Skeletal muscle satellite cell (primary cell): ENCODE measurements around the gene IGFBP1.

Experiments used
- H3K27me3 ChIP-seq: 2 replicates; pipeline ENCODE4 v1.7.0; 2013; ENCODE audit warnings: low read length; ENCODE audit not compliant: control insufficient read depth, insufficient read depth
- H3K36me3 ChIP-seq: 2 replicates; pipeline ENCODE4 v1.7.0; 2013; ENCODE audit warnings: mild to moderate bottlenecking, control low read depth, low read length; ENCODE audit not compliant: insufficient read depth
- H3K4me1 ChIP-seq: 2 replicates; pipeline ENCODE4 v1.7.0; 2013; ENCODE audit warnings: low read length; ENCODE audit not compliant: control insufficient read depth, insufficient read depth
- H3K4me2 ChIP-seq: 2 replicates; pipeline ENCODE4 v1.7.0; 2013; ENCODE audit warnings: mild to moderate bottlenecking, low read length
- H3K4me3 ChIP-seq: 2 replicates; pipeline ENCODE4 v1.7.0; 2013; ENCODE audit warnings: low read length
- H3K9ac ChIP-seq: 2 replicates; pipeline ENCODE4 v1.7.0; 2013; ENCODE audit warnings: mild to moderate bottlenecking, low read depth, low read length, moderate library complexity
- H3K9me3 ChIP-seq: replicated peaks from 2 replicates; pipeline ENCODE4 v1.7.0; 2013; ENCODE audit warnings: mild to moderate bottlenecking, control low read depth, low read length

Gene IGFBP1

GRCh38 chr7:45882465-45882810 lies 5.8 kb upstream of the IGFBP1 start:
- peak overlapping the region; percentile 15 for H3K4me2 ChIP-seq
- H3K27me3 ChIP-seq, result no peaks in the 10 kb centered on the region
- no peaks in the 10 kb centered on the region for H3K36me3 ChIP-seq
- no peaks in the 10 kb centered on the region for H3K9me3 ChIP-seq
- H3K4me1 ChIP-seq, result peaks cover 50% of the 10 kb centered on the region
- no peak overlapping the region for H3K9ac ChIP-seq
- no peak overlapping the region for H3K4me3 ChIP-seq

DNA sequence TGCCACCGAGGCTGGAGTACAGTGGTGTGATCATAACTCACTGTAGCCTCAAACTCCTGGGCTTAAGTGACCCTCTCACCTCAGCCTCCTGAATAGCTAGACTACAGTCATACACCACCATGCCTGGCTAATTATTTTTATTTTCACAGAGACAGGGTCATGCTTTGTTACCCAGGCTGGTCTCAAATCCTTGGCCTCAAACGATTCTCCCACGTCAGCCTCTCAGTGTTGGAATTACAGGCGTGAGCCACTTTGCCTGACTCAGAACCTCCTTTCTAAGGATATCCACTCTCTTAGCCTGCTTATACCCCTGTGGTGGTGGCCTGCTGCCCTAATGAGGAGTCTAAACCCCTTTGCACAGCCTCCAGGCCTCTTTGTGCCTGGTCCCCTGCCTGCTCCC lies 4.2 kb upstream of the IGFBP1 start:
- Histone ChIP-seq H3K9me3 (no peaks in the 10 kb centered on the region), H3K27me3 (no peaks in the 10 kb centered on the region), H3K36me3 (no peaks in the 10 kb centered on the region), H3K4me2 (no peak overlapping the region), H3K9ac (no peak overlapping the region), H3K4me3 (no peak overlapping the region), H3K4me1 (peaks cover 64% of the 10 kb centered on the region)

DNA sequence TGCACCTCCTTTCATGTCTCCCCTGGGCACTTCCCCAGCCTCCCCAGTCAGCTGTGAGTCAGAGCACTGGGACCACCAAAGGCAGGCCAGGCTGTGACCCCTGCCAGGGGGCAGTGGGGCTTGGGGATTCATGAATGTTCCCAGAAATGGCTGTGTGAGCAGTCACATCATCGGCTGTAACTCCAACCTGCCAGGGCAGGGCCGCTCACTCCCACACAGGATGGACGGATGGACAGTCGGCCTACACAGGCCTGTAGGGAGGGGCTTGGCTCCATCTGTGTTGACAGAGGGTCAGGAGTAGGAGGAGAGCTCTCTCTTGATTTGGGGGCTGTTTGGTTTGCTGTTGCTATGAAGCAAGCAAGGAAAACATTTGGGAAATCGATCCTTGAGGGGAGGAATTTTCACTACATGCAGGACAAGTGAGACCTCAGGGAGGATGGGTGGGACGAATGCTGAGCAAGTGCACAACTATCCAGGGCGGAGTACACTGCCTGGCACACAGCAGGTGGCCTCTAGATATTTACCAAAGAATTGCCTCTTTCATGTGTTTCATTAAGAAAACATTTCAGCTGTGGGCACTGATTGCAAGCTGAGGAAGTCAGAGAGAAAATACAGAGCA lies 2.9 kb upstream of the IGFBP1 start:
- Histone ChIP-seq H3K4me1 (peaks cover 70% of the 10 kb centered on the region), H3K9me3 (no peaks in the 10 kb centered on the region), H3K4me3 (peak overlapping the region; percentile 2), H3K9ac (peak overlapping the region; percentile 61), H3K27me3 (no peaks in the 10 kb centered on the region), H3K4me2 (peak overlapping the region; percentile 51), H3K36me3 (no peaks in the 10 kb centered on the region)

GRCh38 chr7:45886931-45887667 lies 1.2 kb upstream of the IGFBP1 start:
- Histone ChIP-seq H3K4me3 (no peak overlapping the region), H3K9ac (no peak overlapping the region), H3K9me3 (no peaks in the 10 kb centered on the region), H3K4me1 (peaks cover 60% of the 10 kb centered on the region), H3K4me2 (no peak overlapping the region), H3K27me3 (no peaks in the 10 kb centered on the region), H3K36me3 (no peaks in the 10 kb centered on the region)

GRCh38 chr7:45888993-45889366 lies 692 bp downstream of the IGFBP1 start:
- peaks cover 52% of the 10 kb centered on the region for H3K4me1 ChIP-seq
- no peaks in the 10 kb centered on the region for H3K36me3 ChIP-seq
- H3K9ac ChIP-seq, result no peak overlapping the region
- H3K27me3 ChIP-seq, result no peaks in the 10 kb centered on the region
- H3K9me3 ChIP-seq, result no peaks in the 10 kb centered on the region
- H3K4me3 ChIP-seq, result peak overlapping the region; percentile 70
- H3K4me2 ChIP-seq, result peak overlapping the region; percentile 88

DNA sequence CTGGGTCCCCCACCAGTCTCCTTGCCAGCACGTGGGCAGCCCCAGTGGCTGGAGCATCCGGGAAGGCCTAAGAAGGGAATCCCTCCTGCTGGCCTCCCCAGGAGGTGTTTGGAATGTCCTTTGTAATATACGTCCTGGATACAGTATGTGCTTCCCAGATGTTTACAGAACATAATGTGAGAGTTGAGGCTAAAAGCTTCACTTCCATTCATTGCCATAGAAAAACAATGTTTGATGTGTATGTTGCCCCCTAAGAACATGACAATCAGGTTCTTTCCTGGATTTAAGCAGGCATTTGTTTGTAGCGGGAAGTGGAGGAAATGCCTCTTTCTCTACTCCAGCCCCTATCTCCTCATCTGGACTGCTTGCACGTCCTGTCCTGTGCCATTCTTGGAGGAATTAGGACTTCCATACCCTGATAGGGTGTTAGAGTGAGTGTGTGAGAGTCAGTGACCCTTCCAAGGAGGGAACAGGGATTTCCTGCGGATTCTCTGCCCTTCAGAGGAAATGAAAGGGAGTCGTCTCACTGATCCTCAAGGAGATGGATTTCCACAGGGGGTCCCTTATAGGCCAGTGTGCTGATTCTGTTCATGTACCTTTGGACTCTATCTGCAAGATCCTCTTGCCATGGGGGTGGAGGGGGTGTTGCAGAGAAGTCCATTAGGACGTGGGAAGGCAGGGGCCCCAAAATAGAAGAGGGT lies 1.2 kb downstream of the IGFBP1 start:
- H3K27me3 ChIP-seq, result no peaks in the 10 kb centered on the region
- no peak overlapping the region for H3K9ac ChIP-seq
- H3K36me3 ChIP-seq, result no peaks in the 10 kb centered on the region

DNA sequence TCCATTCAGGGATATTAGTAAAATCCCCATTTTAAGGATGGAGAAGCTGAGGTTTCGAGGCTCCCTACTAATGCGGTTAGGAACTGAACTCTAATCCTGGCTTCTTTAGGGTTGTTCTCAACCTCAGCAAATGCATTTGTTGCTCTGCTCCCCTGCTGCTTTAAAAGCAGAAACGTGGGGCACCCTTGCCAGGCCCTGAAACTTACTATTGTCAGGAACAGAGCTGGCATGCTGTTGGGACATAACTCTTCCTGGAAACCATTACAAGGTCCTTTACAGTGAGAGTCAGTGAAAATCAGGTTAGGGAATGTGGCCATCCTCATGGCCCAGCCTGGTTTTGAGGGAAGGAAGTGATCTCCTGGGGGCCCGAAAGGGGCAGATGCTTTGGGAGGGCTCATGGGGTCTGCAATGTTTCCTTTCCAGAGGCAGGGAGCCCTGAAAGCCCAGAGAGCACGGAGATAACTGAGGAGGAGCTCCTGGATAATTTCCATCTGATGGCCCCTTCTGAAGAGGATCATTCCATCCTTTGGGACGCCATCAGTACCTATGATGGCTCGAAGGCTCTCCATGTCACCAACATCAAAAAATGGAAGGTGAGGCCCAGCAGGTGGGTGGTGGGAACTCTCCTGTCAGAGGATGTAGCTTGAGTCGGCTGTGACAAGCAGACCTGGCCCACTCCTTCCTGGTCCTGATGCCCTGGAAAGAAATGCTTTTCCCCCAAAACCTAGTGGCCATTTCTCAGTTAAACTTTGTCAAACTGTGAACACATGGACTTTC lies 2.0 kb downstream of the IGFBP1 start:
- H3K9ac ChIP-seq, result no peak overlapping the region
- H3K36me3 ChIP-seq, result no peaks in the 10 kb centered on the region
- H3K9me3 ChIP-seq, result no peaks in the 10 kb centered on the region
- no peaks in the 10 kb centered on the region for H3K27me3 ChIP-seq
- peaks cover 41% of the 10 kb centered on the region for H3K4me1 ChIP-seq
- H3K4me2 ChIP-seq, result no peak overlapping the region
- H3K4me3 ChIP-seq, result no peak overlapping the region

More for the DNA sequence above, 1.2 kb downstream of the IGFBP1 start:
- Histone ChIP-seq H3K9me3 (no peaks in the 10 kb centered on the region), H3K4me3 (peak overlapping the region; percentile 70), H3K4me1 (peaks cover 49% of the 10 kb centered on the region), H3K4me2 (peak overlapping the region; percentile 88)

DNA sequence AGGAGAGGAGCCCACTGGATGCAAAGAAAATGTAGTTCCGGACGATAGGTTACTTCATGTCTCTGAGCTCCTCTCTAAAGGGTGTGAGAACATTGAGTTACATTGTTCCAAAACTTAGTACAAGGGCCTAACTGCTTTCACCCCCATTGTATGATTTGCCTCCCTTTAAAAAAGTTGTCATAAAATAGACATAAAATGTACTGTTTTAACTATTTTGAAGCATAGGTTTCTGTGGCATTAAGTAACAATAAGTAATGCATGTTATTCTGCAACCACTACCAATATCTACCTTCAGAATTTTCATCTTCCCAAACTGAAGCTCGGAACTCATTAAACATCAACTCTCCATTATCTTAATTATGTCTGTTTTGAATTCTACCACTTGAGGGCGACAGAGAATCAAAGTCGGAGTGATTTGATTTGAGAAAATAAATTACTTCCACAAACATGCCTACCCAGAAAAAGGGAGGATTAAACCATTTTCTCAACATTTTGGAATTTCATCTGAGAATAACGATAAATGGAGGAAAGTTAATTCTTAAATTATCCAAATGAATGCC lies 2.7 kb downstream of the IGFBP1 start:
- peaks cover 34% of the 10 kb centered on the region for H3K4me1 ChIP-seq
- H3K9me3 ChIP-seq, result no peaks in the 10 kb centered on the region
- no peaks in the 10 kb centered on the region for H3K27me3 ChIP-seq
- H3K9ac ChIP-seq, result no peak overlapping the region
- no peak overlapping the region for H3K4me3 ChIP-seq
- no peak overlapping the region for H3K4me2 ChIP-seq
- no peaks in the 10 kb centered on the region for H3K36me3 ChIP-seq

DNA sequence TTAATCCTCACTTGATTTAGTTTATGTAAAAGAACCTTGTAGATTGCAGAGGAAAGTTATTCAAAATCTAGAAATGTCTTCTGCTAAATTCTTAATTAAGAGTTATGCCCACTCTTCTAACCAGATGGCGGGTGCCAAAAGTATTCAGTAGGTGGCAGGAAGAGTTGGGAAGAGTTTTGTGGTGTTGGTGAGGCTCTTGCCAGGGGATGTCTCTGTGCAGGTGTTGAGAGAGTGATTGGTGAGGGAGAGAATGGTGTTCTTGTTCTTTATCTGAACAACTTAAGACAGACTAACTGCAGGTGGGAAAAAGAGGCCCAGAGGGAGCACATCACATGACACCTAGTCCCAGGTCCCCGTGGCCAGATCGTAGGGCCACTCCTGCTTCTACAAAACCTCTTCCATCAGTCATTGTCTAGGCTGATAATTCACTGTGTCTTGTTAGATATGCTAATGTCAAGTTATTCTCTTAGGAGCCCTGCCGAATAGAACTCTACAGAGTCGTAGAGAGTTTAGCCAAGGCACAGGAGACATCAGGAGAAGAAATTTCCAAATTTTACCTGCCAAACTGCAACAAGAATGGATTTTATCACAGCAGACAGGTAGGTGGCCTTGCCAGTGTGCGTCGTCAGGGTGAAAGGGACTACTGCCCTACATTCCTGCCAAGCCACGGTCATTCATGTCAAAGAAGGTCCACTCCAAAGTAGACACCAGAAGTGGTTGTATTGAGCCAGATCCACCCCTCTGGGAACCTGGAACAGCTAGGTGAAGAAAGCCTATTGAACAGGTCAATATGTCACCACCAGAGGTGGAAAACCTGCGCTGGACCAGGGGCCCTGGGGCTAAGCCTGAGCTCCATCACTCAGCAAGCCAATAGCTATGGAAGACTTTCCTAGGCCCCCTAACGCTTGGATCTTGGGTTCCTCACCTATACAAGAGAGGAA lies 3.4 kb downstream of the IGFBP1 start:
- Histone ChIP-seq H3K4me2 (no peak overlapping the region), H3K9ac (no peak overlapping the region), H3K36me3 (no peaks in the 10 kb centered on the region), H3K27me3 (no peaks in the 10 kb centered on the region), H3K4me3 (no peak overlapping the region), H3K9me3 (no peaks in the 10 kb centered on the region), H3K4me1 (peaks cover 27% of the 10 kb centered on the region)

- Histone ChIP-seq H3K9me3 (no peaks in the 10 kb centered on the region), H3K9ac (no peak overlapping the region), H3K4me3 (no peak overlapping the region), H3K36me3 (no peaks in the 10 kb centered on the region), H3K4me2 (no peak overlapping the region), H3K4me1 (peaks cover 20% of the 10 kb centered on the region), H3K27me3 (no peaks in the 10 kb centered on the region)
Observed at GRCh38 chr7:45892407-45893035, 4.2 kb downstream of the IGFBP1 start.
